Activated naive CD8-positive, alpha-beta T cell treated with anti-CD3 and anti-CD28 coated beads for 36 hours (primary cell): ENCODE measurements around the gene LGI4. TPM values are rescaled to one million over a fixed set of nuclear protein-coding genes. Genes with fewer than 3 reads are reported as not detected.
A peak's percentile ranks its signal among the peaks of the same experiment; 100 is the strongest.
"Not testable (repeated sequence)": the region's sequence is repeated elsewhere in the genome, so short reads cannot be mapped to it uniquely, and the experiment has no call there.

Experiments used
- DNase-seq: peaks from one replicate; pipeline ENCODE4 v3.0.0; 2021
- H3K27ac Mint-ChIP-seq: one replicate; pipeline ENCODE4 v1.8.0; 2022; ENCODE audit warnings: mild to moderate bottlenecking, moderate library complexity, mixed read lengths
- H3K27me3 Mint-ChIP-seq: one replicate; pipeline ENCODE4 v1.8.0; 2022; ENCODE audit warnings: mild to moderate bottlenecking, mixed read lengths
- H3K36me3 Mint-ChIP-seq: one replicate; pipeline ENCODE4 v1.8.0; 2021; ENCODE audit warnings: mild to moderate bottlenecking, mixed read lengths
- H3K4me1 Mint-ChIP-seq: one replicate; pipeline ENCODE4 v1.8.0; 2021; ENCODE audit warnings: mixed read lengths
- H3K4me3 Mint-ChIP-seq: one replicate; pipeline ENCODE4 v1.8.0; 2022; ENCODE audit warnings: mild to moderate bottlenecking, moderate library complexity, mixed read lengths
- H3K9me3 Mint-ChIP-seq: one replicate; pipeline ENCODE4 v1.8.0; 2022; ENCODE audit warnings: mixed read lengths
- total RNA-seq, 2 experiments: library from RNA; stranded (reverse); gene quantifications; one replicate each; pipeline ENCODE4 v1.2.3, GENCODE V29; 2021

Gene LGI4
- total RNA-seq, 2 experiments from 2014 or later: not detected

DNA sequence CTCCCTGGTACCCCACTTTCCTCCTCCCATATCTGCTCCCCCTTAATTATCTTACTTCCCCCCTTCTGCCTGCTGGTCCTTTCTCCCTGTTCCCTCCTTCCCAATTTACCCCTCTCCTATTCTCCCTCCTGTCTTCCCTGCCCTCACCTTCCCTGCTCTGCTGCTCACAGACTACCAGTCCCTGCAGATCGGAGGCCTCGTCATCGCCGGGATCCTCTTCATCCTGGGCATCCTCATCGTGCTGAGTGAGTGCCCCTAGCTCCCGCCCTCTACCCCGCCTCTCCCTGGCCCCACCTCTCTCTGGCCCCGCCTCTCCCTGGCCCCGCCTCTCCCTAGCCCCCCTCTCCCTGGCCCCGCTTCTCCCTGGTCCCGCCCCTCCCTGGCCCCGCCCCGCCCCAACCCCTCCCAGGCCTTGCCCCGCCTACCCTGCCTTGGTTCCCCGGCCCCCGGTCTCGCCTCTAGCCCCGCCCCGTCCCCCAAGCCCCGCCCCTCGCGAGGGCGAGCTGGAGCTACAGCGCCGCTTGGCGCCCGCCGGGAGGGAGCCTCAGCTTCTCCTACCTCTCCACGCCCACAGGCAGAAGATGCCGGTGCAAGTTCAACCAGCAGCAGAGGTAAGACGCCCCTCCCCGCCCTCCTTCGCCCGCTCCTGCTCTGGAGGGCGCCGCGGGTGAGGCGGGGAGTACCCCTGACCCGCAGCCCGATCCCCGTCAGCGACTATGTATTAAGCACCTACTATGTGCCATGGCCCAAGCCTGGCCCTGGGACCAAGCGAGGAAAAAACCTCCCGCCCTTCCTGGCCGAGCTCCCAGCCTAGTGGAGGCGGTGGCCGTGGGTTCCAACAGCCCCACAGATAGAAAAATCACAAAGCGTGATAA lies 6.3 kb upstream of the LGI4 start:
- H3K36me3 Mint-ChIP-seq: no peaks in the 10 kb centered on the region
- no peaks in the 10 kb centered on the region for H3K27me3 Mint-ChIP-seq
- H3K4me1 Mint-ChIP-seq: peaks cover 26% of the 10 kb centered on the region
- peak; percentile 96 for DNase-seq
- no peaks in the 10 kb centered on the region for H3K9me3 Mint-ChIP-seq
- H3K27ac Mint-ChIP-seq: peak overlapping the region; percentile 62
- peak overlapping the region; percentile 82 for H3K4me3 Mint-ChIP-seq

- Mint-ChIP-seq H3K9me3 (no peaks in the 10 kb centered on the region), H3K4me3 (no peak overlapping the region), H3K27me3 (no peaks in the 10 kb centered on the region), H3K36me3 (no peaks in the 10 kb centered on the region), H3K27ac (no peak overlapping the region), H3K4me1 (peaks cover 26% of the 10 kb centered on the region)
- no peak for DNase-seq
Measured at GRCh38 chr19:35140207-35140961, 5.5 kb upstream of the LGI4 start.

- H3K27ac Mint-ChIP-seq: no peak within 1 kb of the TSS
- H3K36me3 Mint-ChIP-seq: no peaks in the 10 kb centered on the region
- H3K9me3 Mint-ChIP-seq: no peaks in the 10 kb centered on the region
- peaks cover 16% of the 10 kb centered on the region for H3K4me1 Mint-ChIP-seq
- H3K4me3 Mint-ChIP-seq: no peak within 1 kb of the TSS
- no peak for DNase-seq
- no peaks in the 10 kb centered on the region for H3K27me3 Mint-ChIP-seq
Measured at GRCh38 chr19:35138305-35138892, 3.5 kb upstream of the LGI4 start, which contains the start of gene FXYD1. TSS of gene FXYD1 (plus strand) at chr19:35138824. CDS start at chr19:35140080, 1,256 bp downstream.

DNA sequence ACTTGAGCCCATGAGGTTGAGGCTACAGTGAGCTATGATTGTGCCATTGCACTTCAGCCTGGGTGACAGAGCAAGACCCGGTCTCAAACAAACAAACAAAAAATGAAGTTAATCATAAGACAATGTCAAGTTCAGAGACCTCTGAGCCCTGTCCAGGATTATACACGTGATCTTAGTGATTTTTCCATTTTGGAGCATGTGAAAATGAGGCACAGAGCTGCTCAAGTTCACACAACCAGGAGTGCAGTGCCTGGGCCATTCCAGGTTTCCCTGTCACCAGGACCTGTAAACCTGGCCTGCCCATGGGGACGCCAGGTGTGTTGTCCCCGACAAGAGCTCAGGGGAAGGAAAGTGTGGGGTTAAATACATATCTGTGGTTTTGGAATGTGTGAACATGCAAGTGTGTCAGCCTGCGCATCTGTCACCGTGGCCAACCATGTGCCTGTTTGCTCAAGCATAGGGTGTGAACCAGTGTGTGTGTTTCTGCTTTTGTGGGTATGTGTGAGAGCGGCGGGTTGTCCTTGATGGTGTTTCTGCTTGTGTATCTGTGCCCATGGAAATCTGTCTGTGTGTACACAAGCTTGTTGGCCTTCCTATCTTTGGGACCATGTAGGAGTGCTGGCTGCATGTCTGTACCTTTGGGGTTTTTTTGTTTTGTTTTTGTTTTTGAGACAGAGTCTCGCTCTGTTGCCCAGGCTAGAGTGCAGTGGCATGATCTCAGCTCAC lies 2.3 kb upstream of the LGI4 start:
- no peaks in the 10 kb centered on the region for H3K9me3 Mint-ChIP-seq
- DNase-seq: no peak
- no peak overlapping the region for H3K4me3 Mint-ChIP-seq
- no peaks in the 10 kb centered on the region for H3K27me3 Mint-ChIP-seq
- H3K36me3 Mint-ChIP-seq: no peaks in the 10 kb centered on the region
- H3K27ac Mint-ChIP-seq: no peak overlapping the region
- H3K4me1 Mint-ChIP-seq: peaks cover 14% of the 10 kb centered on the region

GRCh38 chr19:35136231-35136630 lies 1.4 kb upstream of the LGI4 start:
- H3K4me1 Mint-ChIP-seq: peaks cover 5% of the 10 kb centered on the region
- H3K27ac Mint-ChIP-seq: no peak overlapping the region
- H3K27me3 Mint-ChIP-seq: no peaks in the 10 kb centered on the region
- no peak for DNase-seq
- H3K4me3 Mint-ChIP-seq: no peak overlapping the region
- H3K9me3 Mint-ChIP-seq: no peaks in the 10 kb centered on the region
- no peaks in the 10 kb centered on the region for H3K36me3 Mint-ChIP-seq

DNA sequence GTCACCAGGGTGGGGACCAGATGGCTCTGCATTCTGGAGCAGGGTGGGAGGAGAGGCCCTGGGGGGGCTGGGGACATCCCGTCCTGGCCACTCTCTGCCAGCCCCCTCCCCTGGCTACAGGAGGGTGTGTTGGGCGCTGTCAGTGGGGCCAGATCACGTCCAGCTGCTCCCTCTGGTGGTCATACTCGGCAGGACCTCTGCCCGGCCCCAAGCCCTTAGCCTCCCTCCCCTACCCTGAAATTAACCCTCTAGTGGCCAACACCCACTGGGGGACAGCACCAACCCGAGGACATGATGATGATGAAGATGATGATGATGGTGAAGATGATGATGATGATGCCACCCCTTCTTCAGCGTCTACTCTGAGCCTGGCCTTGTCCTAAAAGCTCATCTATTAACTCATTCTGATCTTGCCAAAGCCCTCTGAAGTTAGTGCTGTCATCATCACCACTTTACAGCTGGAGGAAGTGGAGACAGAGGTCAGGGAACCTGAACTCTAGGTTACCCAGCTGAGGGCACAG lies 590 bp upstream of the LGI4 start:
- no peaks in the 10 kb centered on the region for H3K36me3 Mint-ChIP-seq

GRCh38 chr19:35133826-35134225 lies 1.0 kb downstream of the LGI4 start:
- Mint-ChIP-seq H3K36me3 (no peaks in the 10 kb centered on the region), H3K9me3 (no peaks in the 10 kb centered on the region), H3K27me3 (no peaks in the 10 kb centered on the region), H3K27ac (no peak overlapping the region), H3K4me1 (no peaks in the 10 kb centered on the region), H3K4me3 (no peak overlapping the region)
- no peak for DNase-seq

More for the DNA sequence above, 590 bp upstream of the LGI4 start:
- H3K4me3 Mint-ChIP-seq: no peak overlapping the region
- H3K9me3 Mint-ChIP-seq: no peaks in the 10 kb centered on the region
- H3K27me3 Mint-ChIP-seq: no peaks in the 10 kb centered on the region
- H3K27ac Mint-ChIP-seq: no peak overlapping the region
- peak; percentile 69 for DNase-seq
- H3K4me1 Mint-ChIP-seq: no peaks in the 10 kb centered on the region

DNA sequence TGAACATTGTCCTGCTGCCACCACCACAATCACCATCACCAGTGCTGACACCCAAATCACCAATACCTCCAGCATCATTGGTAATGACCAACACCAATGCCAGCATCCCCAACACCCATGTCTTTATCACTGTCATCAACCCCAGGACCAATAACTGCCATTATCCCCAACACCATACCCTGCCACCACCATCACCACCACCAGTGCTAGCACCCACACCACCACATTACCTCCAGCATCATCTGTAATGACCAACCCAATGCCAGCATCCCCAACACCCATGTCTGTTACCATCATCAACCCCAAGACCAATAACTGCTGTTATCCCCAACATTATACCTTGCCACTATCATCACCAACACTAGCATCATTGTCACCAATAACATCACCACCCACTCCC lies 2.6 kb downstream of the LGI4 start:
- H3K27me3 Mint-ChIP-seq: no peaks in the 10 kb centered on the region
- no peaks in the 10 kb centered on the region for H3K9me3 Mint-ChIP-seq
- no peaks in the 10 kb centered on the region for H3K4me1 Mint-ChIP-seq
- H3K36me3 Mint-ChIP-seq: no peaks in the 10 kb centered on the region
- no peak overlapping the region for H3K4me3 Mint-ChIP-seq
- no peak overlapping the region for H3K27ac Mint-ChIP-seq
- DNase-seq: no peak

DNA sequence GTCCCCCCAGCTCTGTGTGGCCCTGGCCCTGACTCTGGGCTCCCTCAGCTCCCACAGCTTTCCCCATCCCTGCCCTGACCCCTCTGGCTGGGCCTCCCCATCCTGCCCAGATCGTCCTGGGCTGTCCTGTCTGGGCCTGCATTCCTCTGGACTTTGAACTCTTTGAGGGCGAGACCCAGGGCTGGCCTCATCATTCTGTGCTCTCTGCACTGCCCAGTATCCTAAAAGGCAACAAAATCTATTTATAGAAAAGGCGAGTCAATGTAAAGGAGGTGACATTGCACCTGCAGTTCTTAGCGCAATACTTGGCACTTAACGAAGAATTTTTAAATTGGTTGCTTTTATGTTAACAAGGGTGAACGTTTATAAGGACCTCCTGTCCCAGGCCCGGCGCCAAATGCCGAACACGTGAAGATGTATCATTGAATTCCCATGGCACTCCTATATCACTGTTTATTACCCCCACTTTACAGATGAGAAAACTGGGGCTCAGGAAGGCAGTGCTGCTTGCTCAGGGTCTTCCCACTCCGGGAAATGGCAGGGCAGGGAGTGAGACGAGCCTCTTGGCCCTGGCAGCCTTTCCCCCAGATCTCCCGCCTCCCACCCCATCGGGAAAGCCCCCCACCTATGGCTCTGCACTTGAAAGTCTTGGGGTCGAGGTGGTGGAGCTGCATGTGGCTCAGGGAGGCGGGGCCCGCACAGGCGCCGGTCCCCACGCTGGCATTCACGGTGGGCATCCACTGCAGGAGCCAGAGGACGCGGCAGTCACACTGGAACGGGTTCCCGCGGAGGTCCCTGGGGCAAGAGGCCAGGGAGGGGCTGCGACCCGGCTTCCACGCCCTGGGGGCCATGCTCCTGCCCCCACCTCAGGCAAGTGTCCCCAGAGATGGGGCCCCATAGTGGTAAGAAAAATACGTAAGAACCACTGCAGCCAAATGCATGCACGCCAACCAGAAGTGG lies 3.8 kb downstream of the LGI4 start:
- Mint-ChIP-seq H3K4me3 (no peak overlapping the region), H3K36me3 (no peaks in the 10 kb centered on the region), H3K27me3 (no peaks in the 10 kb centered on the region), H3K9me3 (no peaks in the 10 kb centered on the region), H3K4me1 (no peaks in the 10 kb centered on the region), H3K27ac (no peak overlapping the region)
- DNase-seq: no peak

GRCh38 chr19:35129724-35130274 lies 5.1 kb downstream of the LGI4 start:
- not testable (repeated sequence) for H3K27ac Mint-ChIP-seq, H3K27me3 Mint-ChIP-seq, H3K4me3 Mint-ChIP-seq

GRCh38 chr19:35128398-35129057 lies 6.3 kb downstream of the LGI4 start:
- no peak overlapping the region for H3K27ac Mint-ChIP-seq
- H3K4me3 Mint-ChIP-seq: no peak overlapping the region

More at GRCh38 chr19:35129724-35130274, 5.1 kb downstream of the LGI4 start:
- DNase-seq, H3K9me3 Mint-ChIP-seq, H3K4me1 Mint-ChIP-seq, H3K36me3 Mint-ChIP-seq: not testable (repeated sequence)

GRCh38 chr19:35127871-35128270 lies 7.0 kb downstream of the LGI4 start:
- no peak for DNase-seq
- Mint-ChIP-seq H3K4me3 (no peak overlapping the region), H3K27ac (no peak overlapping the region), H3K36me3 (no peaks in the 10 kb centered on the region), H3K9me3 (no peaks in the 10 kb centered on the region), H3K4me1 (peaks cover 12% of the 10 kb centered on the region), H3K27me3 (no peaks in the 10 kb centered on the region)

More at GRCh38 chr19:35128398-35129057, 6.3 kb downstream of the LGI4 start:
- Mint-ChIP-seq H3K27me3 (no peaks in the 10 kb centered on the region), H3K36me3 (no peaks in the 10 kb centered on the region), H3K4me1 (peaks cover 12% of the 10 kb centered on the region), H3K9me3 (no peaks in the 10 kb centered on the region)
- no peak for DNase-seq

- Mint-ChIP-seq H3K36me3 (no peaks in the 10 kb centered on the region), H3K9me3 (no peaks in the 10 kb centered on the region), H3K4me3 (no peak overlapping the region), H3K27me3 (no peaks in the 10 kb centered on the region), H3K4me1 (peaks cover 12% of the 10 kb centered on the region), H3K27ac (no peak overlapping the region)
- no peak for DNase-seq
Measured at GRCh38 chr19:35126624-35126959, 8.3 kb downstream of the LGI4 start.
